Effector memory CD8-positive, alpha-beta T cell (primary cell): ENCODE results near the gene RMND5B.
"Not testable (repeated sequence)": the region's sequence is repeated elsewhere in the genome, so short reads cannot be mapped to it uniquely, and the experiment has no call there.

Experiments
- ATAC-seq: fragments of 150-1000 bp; cut with Tn5 transposase; replicated peaks from 2 replicates; pipeline ENCODE4 v1.10.0; 2021; ENCODE audit warnings: mild to moderate bottlenecking, moderate library complexity
- DNase-seq, 3 experiments: peaks; one replicate each; pipeline ENCODE4 v3.0.0; 2021
- H3K27ac Mint-ChIP-seq, 2 donors: one replicate each; pipeline ENCODE4 v1.8.0; 2022; ENCODE audit warnings: mild to moderate bottlenecking in 2 of 2, mixed read lengths in 2 of 2, moderate library complexity in 2 of 2
- H3K27me3 Mint-ChIP-seq, 2 donors: one replicate each; pipeline ENCODE4 v1.8.0; 2022; ENCODE audit warnings: mixed read lengths in 2 of 2
- H3K36me3 Mint-ChIP-seq: one replicate; pipeline ENCODE4 v1.8.0; 2022; ENCODE audit warnings: mild to moderate bottlenecking, moderate library complexity, mixed read lengths; ENCODE audit not compliant: insufficient read depth
- H3K4me1 Mint-ChIP-seq, 2 donors: one replicate each; pipeline ENCODE4 v1.8.0; 2022; ENCODE audit warnings: low read depth in 2 of 2, mixed read lengths in 2 of 2
- H3K4me3 Mint-ChIP-seq, 2 donors: one replicate each; pipeline ENCODE4 v1.8.0; 2022; ENCODE audit warnings: mild to moderate bottlenecking in 2 of 2, mixed read lengths in 2 of 2, moderate library complexity in 2 of 2
- H3K9me3 Mint-ChIP-seq, 2 donors: one replicate each; pipeline ENCODE4 v1.8.0; 2022; ENCODE audit warnings: mixed read lengths in 2 of 2

Gene RMND5B

DNA sequence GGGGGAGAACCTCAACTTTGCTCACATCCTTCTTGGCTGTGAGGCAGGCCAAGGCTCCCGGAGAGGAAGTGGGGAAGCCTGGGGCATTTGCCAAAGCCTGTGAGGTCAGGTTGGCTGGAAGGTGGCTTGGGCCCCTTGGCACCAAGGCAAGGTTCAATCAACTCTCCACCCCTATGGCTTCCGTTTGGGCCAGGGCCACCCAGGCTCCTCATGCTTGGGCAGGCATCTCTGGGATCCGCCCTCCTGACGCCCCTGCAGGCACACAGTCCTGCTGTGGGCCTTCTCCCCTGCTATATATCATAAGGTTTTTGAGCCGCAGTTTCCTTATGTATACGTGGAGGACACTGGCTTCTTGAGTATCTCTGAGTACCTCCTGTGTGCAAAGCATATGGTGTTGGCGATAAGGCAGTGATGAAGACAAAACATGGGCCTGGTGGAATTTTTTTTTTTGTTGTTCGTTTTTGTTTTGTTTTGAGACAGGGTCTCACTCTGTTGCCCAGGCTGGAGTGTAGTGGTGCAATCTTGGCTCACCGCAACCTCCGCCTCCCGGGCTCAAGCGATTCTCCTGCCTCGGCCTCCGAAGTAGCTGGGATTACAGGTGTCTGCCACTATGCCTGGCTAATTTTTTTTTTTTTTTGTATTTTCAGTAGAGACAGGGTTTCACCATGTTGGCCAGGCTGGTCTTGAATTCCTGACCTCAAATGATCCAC, 3.4 kb upstream of the RMND5B start:
- peaks cover 27% of the 10 kb centered on the region for H3K36me3 Mint-ChIP-seq
- H3K4me1 Mint-ChIP-seq: peaks cover 4 to 13% of the 10 kb centered on the region in 2 donors
- H3K9me3 Mint-ChIP-seq, H3K4me3 Mint-ChIP-seq, H3K27ac Mint-ChIP-seq, DNase-seq, ATAC-seq, H3K27me3 Mint-ChIP-seq: not testable (repeated sequence)

DNA sequence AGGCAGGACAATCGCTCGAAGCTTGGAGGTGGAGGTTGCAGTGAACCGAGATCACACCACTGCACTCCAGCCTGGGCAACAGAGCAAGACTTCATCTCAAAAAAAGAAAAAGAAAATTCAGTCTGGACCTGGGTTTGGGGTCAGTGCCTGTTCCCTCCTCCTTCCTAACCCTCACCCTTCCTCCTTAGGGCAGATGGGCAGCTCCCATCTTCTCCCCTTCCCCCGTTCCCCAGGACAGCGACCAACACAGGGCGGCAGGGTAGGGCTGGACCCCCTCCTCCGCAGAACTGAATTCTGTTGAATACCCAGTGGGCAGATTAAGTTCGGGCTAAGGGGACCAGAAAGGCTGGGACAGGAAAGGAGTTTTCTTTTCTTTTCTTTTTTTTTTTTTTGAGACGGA, 1.5 kb upstream of the RMND5B start:
- ATAC-seq (no peak), DNase-seq (no peak)
- Mint-ChIP-seq H3K27ac (no peak overlapping the region), H3K4me1 (peaks cover 8 to 17% of the 10 kb centered on the region in 2 donors), H3K9me3 (no peaks in the 10 kb centered on the region), H3K36me3 (peaks cover 17% of the 10 kb centered on the region), H3K4me3 (peak overlapping the region in 1 of 2 donors; percentile 64), H3K27me3 (no peaks in the 10 kb centered on the region)

DNA sequence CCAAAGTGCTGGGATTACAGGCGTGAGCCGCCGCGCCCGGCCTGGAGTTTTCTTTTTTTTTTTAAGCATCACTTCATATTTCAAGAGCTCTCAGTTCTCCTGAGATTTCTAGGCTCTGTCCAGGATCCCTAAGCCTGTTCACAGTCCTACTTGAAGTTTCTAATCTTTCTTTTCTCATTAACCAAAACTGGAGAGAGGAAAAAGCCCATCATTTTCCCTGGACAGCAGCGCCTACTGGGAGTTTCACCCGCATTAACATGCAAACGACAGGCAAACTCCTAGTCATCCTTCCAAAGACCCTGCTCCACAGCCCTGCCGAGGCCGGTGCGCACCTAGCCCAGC, 609 bp upstream of the RMND5B start:
- Mint-ChIP-seq H3K4me3 (peak overlapping the region; percentile 64 to 65), H3K27ac (peak overlapping the region; percentile 28 to 35), H3K36me3 (peaks cover 13% of the 10 kb centered on the region), H3K4me1 (peaks cover 8 to 17% of the 10 kb centered on the region in 2 donors)
- ATAC-seq, H3K27me3 Mint-ChIP-seq, H3K9me3 Mint-ChIP-seq, DNase-seq: not testable (repeated sequence)

DNA sequence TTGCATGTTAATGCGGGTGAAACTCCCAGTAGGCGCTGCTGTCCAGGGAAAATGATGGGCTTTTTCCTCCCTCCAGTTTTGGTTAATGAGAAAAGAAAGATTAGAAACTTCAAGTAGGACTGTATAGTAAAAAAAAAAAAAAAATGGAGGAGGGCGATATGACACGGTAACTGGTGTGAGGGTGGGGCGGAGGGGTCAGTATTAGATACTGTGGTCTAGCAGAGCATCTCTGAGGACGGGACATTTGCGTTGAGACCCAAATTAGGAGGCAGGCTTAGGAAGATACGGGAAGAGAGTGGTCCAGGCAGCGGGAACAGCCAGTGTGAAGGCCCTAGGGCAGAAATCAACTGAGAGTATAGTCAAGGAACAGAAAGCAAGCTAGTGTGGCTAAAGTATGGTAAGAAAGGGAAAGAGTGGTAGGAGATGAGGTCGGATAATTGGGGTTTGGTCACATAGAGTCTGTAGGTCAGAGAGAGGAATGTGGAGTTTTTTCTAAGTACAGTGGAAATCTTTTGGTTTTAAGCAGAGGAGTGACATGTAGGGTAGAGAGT, 707 bp downstream of the RMND5B start:
- no peak for ATAC-seq
- peak overlapping the region; percentile 67 to 69 for H3K4me3 Mint-ChIP-seq
- H3K4me1 Mint-ChIP-seq: peaks cover 8 to 17% of the 10 kb centered on the region in 2 donors
- H3K27me3 Mint-ChIP-seq: no peaks in the 10 kb centered on the region
- H3K36me3 Mint-ChIP-seq: peaks cover 9% of the 10 kb centered on the region
- H3K27ac Mint-ChIP-seq: peak overlapping the region in 1 of 2 donors; percentile 64
- no peak for DNase-seq
- no peaks in the 10 kb centered on the region for H3K9me3 Mint-ChIP-seq

DNA sequence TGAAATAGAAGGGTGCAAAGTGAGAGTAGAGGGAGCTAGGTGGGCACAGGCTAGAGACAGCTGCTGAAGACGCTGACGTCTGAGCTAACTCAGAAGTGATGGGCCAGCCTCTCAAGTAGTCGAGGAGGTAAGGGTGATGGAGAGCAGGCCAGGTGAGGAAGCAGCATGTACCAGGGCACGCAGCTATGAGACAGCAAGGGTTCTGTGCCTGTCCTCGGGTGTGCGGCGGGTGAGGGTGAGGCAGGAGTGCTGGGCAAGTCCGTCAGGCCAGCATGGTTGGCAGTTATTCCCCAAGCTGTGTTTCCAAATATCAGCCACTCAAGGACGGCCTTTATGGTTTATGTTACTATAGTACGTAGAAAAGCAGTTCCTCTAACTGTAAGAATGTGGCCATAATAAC, 6.2 kb downstream of the RMND5B start:
- Mint-ChIP-seq H3K4me3 (no peak overlapping the region), H3K9me3 (no peaks in the 10 kb centered on the region), H3K27ac (peak overlapping the region in 1 of 2 donors; percentile 0), H3K27me3 (no peaks in the 10 kb centered on the region), H3K4me1 (peaks cover 7 to 9% of the 10 kb centered on the region in 2 donors), H3K36me3 (peaks cover 8% of the 10 kb centered on the region)
- no peak for ATAC-seq
- DNase-seq: no peak

DNA sequence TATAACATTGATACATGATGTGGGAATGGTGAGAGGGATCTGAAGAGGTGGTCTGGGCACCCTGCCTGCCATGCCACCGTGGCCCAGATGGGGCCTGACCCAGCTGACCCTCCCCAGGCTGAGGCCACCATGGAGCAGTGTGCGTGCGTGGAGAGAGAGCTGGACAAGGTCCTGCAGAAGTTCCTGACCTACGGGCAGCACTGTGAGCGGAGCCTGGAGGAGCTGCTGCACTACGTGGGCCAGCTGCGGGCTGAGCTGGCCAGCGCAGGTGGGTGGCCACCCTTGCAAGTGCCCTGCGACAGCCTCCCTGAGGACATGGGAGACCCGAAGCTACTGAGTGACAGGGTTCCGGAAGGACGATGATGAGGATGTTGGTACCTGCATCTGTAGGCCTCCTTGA, 7.2 kb downstream of the RMND5B start:
- Mint-ChIP-seq H3K9me3 (no peaks in the 10 kb centered on the region), H3K4me1 (peaks cover 4 to 7% of the 10 kb centered on the region in 2 donors), H3K36me3 (peaks cover 15% of the 10 kb centered on the region), H3K4me3 (no peak overlapping the region), H3K27me3 (no peaks in the 10 kb centered on the region), H3K27ac (no peak overlapping the region)
- ATAC-seq (no peak), DNase-seq (no peak)

DNA sequence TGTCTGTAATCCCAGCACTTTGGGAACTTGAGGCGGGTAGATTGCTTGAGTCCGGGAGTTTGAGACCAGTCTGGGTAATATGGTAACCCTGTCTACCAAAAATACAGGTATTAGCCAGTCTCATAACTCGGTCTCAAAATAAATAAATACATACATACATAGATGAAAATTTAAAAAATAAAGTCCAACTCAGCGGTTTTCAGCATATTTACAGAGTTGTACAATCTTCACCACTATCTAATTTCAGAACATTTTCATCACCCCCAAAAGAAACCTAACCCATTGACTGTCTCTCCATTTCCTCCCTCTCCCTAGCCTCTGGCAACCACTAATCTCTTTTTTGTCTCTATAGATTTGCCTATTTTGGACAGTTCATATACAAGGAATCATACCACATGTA, 10.7 kb downstream of the RMND5B start:
- Mint-ChIP-seq H3K36me3 (peaks cover 39% of the 10 kb centered on the region), H3K9me3 (no peaks in the 10 kb centered on the region), H3K27ac (no peak overlapping the region), H3K4me1 (peaks cover 0 to 3% of the 10 kb centered on the region in 2 donors), H3K4me3 (no peak overlapping the region), H3K27me3 (no peaks in the 10 kb centered on the region)
- ATAC-seq (no peak), DNase-seq (no peak)

DNA sequence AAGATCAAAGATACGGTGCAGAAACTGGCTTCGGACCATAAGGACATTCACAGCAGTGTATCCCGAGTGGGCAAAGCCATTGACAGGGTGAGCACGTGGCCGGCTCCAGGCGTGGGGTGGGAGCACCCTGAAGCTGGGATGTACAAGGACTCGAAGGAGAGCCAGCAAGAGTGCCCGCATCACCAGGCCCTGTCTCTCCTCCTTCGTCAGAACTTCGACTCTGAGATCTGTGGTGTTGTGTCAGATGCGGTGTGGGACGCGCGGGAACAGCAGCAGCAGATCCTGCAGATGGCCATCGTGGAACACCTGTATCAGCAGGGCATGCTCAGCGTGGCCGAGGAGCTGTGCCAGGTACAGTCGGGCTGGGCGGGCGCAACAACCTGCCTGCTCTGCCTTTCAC, 11.8 kb downstream of the RMND5B start:
- ATAC-seq: no peak
- no peak for DNase-seq
- Mint-ChIP-seq H3K36me3 (peaks cover 47% of the 10 kb centered on the region), H3K27ac (no peak overlapping the region), H3K4me1 (no peaks in the 10 kb centered on the region), H3K9me3 (no peaks in the 10 kb centered on the region), H3K4me3 (no peak overlapping the region), H3K27me3 (no peaks in the 10 kb centered on the region)

DNA sequence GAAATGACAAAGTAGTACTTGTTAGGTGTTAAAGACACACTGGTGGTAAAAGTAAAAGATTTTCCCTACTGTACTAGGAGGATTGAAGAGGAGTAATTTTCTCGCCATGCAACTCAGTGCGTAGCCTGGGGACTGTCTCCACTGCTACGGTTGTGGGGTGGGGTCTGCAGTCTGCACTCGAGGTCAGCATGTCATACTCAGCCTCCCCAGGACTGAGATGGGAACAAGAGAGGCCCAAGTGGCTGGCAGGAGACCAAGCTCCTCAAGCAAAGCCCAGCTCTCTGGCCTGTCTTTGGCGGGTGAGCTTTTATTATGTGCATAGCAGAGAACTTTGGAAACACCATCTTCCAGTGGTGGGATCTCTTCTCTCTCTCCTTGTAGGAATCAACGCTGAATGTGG, 12.4 kb downstream of the RMND5B start:
- DNase-seq (no peak), ATAC-seq (no peak)
- Mint-ChIP-seq H3K36me3 (peaks cover 48% of the 10 kb centered on the region), H3K4me1 (no peaks in the 10 kb centered on the region), H3K4me3 (no peak overlapping the region), H3K9me3 (no peaks in the 10 kb centered on the region), H3K27ac (no peak overlapping the region), H3K27me3 (no peaks in the 10 kb centered on the region)

DNA sequence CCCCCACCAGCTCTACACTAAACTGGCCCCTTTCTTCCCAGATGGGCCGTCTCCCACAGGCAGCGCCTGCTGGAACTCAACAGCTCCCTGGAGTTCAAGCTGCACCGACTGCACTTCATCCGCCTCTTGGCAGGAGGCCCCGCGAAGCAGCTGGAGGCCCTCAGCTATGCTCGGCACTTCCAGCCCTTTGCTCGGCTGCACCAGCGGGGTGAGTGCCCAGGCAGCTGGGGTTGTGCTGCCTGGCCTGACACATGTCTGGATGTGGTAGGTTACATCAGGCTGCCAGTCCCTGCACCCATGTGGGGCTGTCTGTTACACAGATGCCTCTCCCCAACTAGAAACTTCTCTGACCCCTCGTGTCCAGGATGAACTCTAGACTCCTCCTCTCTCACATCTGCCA, 13.1 kb downstream of the RMND5B start:
- peaks cover 47% of the 10 kb centered on the region for H3K36me3 Mint-ChIP-seq
- H3K27ac Mint-ChIP-seq: peak overlapping the region in 1 of 2 donors; percentile 7

DNA sequence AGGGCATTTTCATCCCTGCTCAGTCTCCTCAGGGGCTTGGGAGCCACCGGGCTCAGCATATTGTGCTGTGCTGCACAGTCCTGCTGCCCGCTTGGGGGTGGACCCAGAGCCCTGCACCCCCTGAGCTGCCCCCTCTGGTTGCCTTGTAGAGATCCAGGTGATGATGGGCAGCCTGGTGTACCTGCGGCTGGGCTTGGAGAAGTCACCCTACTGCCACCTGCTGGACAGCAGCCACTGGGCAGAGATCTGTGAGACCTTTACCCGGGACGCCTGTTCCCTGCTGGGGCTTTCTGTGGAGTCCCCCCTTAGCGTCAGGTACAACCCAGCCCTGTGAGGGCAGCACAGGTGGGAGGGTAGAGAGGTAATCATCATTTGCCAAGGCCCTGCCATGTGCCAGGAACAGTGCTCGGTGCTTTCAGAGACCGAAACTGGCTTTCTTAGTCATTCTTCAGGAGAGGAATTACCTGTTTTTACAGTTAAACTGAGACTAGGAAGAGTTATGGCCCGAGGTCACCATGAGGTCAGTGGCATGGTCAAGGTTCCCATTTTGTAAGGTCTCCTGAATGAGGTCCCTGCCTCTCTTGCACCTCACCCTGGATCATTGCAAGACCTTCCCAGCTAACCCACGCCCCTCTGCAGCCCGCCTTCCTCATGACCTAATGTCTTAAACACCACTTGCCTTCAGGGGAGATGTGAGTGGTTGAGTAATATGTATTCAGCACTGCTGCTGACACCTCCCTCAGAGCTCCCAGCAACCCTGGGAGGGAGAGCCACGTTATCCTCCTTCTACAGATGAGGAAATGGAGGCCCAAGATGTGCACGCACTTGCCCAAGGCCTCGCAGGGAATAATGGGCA, 15.4 kb downstream of the RMND5B start:
- no peaks in the 10 kb centered on the region for H3K4me1 Mint-ChIP-seq

More for the DNA sequence above, 13.1 kb downstream of the RMND5B start:
- DNase-seq: no peak
- ATAC-seq: no peak
- Mint-ChIP-seq H3K4me3 (no peak overlapping the region), H3K4me1 (no peaks in the 10 kb centered on the region), H3K9me3 (no peaks in the 10 kb centered on the region), H3K27me3 (no peaks in the 10 kb centered on the region)

DNA sequence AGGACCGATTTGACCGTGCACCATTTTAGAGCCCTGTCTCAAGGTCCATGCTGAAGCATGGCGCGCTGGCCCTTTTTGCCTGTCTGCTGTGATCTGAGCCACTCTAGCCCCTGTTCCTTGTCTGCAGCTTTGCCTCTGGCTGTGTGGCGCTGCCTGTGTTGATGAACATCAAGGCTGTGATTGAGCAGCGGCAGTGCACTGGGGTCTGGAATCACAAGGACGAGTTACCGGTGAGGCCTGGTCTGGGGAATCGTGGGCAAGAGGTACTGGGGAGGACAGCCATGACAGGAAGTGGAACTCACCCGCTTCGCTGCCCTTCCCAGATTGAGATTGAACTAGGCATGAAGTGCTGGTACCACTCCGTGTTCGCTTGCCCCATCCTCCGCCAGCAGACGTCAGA, 16.6 kb downstream of the RMND5B start:
- Mint-ChIP-seq H3K27ac (no peak overlapping the region), H3K27me3 (no peaks in the 10 kb centered on the region), H3K4me3 (no peak overlapping the region), H3K9me3 (no peaks in the 10 kb centered on the region), H3K36me3 (peaks cover 50% of the 10 kb centered on the region), H3K4me1 (peaks cover 6 to 8% of the 10 kb centered on the region in 2 donors)
- DNase-seq: no peak
- ATAC-seq: no peak

More for the DNA sequence above, 15.4 kb downstream of the RMND5B start:
- Mint-ChIP-seq H3K27me3 (no peaks in the 10 kb centered on the region), H3K36me3 (peaks cover 53% of the 10 kb centered on the region), H3K4me3 (no peak overlapping the region), H3K27ac (no peak overlapping the region), H3K9me3 (no peaks in the 10 kb centered on the region)
- DNase-seq: peak; percentile 69 to 74 (median 74)
- ATAC-seq: peak; percentile 98

DNA sequence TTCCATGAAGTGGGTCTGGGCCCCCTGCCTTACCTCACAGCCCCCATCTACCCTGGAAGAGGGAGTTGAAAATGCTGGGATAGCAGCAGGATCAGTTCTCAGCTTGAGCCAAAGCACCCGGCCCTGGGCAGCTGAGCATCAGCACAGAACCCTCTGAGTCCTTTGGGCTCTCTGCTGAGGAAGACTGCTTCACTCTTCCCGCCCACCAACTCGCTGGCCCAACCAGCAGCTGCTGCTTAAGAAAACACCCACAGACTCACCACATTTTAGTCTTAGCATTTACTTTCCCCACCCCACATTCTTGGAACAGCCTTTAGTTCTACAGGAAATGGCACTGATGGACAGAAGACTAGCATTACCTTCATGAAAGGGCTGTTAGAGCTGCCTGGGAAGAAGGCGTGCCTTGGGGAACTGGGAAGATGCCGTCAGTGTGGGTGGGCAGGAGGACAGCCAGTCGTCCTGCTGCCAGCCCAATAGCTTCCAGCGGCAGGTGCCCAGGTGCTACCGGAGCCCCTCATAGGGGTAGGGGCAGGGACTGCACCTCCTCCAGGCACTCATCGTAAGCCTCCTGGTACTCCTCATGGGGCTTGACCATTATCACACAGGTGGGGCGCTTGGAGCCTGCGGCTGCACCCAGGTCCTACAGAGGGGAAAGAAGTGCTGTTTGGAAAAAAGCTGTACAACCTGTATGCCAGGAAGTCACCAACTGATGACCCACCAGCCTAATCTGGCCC, 18.6 kb downstream of the RMND5B start:
- peaks cover 18% of the 10 kb centered on the region in 2 donors for H3K4me1 Mint-ChIP-seq
- H3K27me3 Mint-ChIP-seq: no peaks in the 10 kb centered on the region
- peaks cover 32% of the 10 kb centered on the region for H3K36me3 Mint-ChIP-seq
- H3K9me3 Mint-ChIP-seq: no peaks in the 10 kb centered on the region
- ATAC-seq: no peak
- H3K27ac Mint-ChIP-seq: no peak overlapping the region
- H3K4me3 Mint-ChIP-seq: no peak overlapping the region
- DNase-seq: no peak
